Myocyte (in vitro differentiated cells): ENCODE measurements around the gene BCO1. TPM values are rescaled to one million over a fixed set of nuclear protein-coding genes. Genes with fewer than 3 reads are reported as not detected.

Experiments used
- DNase-seq: peaks from one replicate; pipeline ENCODE4 v3.0.0-alpha.2; 2012; ENCODE audit warnings: low read depth
- total RNA-seq: library from RNA; depleted of rRNA; stranded (reverse); fragments of >200 nt; gene quantifications from 2 replicates; pipeline ENCODE4 v1.2.3, GENCODE V29; 2014

BCO1 gene
- total RNA-seq, 1 donor from 2014 or later: not detected

DNA sequence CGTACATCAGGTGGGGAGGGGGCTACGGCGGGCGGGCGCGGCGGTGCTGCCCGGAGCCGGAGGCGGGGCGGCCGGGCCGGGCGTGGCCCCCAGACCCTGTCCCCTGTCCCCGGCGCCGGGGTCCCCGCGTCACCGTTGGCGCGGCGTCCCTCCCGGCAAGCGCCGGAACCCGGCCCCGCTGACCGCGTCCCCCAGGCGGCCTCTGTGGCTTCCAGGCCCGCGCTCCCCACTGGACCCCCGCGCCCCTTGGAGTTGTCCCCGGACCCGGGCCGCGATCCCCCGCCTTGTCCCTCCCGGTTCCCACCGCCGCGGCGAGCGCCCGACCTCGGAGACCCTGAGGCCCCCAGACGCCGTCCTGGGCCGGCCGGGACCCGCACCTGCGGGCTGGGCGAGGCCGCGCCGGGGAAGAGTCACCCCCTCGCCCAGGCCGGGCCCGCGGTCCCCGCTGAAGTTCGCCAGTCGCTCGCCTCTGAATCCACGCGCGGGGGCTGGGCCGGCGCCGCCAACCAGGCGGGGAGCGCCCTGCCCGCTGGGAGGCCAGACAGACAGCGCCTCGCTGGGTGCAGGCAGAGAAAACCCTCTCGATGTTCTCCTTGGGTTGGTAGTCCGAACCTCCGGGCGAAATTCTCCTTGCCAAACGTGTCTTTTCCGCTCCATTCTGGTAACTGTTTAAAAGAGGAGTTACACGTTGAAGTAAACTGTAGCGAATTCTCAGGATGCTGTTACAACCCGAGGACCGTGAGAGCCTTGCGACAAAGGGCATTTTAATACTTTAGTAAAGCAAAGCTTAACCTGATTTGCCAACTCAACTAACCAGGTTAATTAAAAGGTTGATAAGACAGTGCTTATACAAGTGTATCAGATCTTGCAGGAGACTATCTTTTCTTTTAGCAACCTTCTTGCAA, 77.0 kb downstream of the BCO1 start:
- peak; percentile 66 for DNase-seq

DNA sequence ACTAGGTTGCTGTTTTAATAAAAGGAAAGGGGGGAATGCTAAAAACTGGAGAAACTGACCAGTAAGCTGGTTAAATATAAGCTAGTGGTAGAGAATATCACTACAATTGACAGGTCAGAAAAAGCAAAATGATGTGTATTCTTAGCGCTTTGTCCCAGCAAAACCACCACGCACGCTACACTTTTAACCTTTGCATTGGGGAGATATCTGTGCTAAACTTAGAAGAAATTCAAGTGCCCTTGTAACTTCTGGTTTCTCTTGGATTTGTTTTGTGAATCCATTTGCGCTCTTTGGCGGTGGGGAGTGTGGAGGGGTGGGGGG, 77.6 kb downstream of the BCO1 start:
- no peak for DNase-seq

DNA sequence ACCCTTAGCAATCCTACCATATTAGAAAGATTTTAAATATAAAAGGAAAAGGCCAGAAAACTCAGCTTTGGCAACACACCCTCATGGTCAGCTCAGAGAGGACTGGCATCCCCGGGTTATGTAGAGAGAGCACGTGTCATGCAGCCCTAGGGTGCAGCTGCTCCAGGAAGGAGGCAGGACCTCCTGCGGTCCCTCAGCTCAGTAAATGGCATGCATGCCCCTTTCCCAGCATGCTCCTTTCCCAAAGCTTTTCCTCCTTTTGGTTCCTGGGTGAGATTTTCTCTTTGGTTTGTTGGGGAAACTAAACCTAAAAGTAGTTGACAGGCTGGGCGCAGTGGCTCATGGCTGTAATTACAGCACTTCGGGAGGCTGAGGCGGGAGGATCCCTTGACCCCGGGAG, 80.2 kb downstream of the BCO1 start:
- DNase-seq: peak; percentile 20

- peak; percentile 18 for DNase-seq
Observed at GRCh38 chr16:81319221-81319912, 80.9 kb downstream of the BCO1 start.

DNA sequence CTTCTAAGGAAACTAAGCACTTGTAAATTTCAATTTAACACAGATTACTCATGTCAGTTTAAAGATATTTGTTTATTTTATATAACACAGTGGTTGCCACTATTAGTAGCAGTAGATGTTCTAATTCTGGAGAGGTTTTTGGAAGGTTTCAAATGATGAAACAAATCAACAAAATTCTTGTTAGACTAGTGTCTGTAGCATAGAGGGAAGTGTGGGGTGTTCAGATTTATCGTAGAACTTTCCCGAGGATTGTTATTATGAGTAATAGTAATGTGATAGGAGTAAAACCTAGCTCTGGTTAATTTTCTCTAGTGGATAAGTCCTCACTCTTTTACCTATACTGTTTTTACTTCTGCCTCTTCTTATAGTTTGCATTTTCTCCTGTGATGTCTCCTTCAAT, 82.5 kb downstream of the BCO1 start:
- DNase-seq: no peak

GRCh38 chr16:81321536-81321935, 83.0 kb downstream of the BCO1 start:
- DNase-seq: no peak

- DNase-seq: peak; percentile 13
Observed at GRCh38 chr16:81324808-81325207, 86.3 kb downstream of the BCO1 start.

GRCh38 chr16:81327011-81327410, 88.5 kb downstream of the BCO1 start:
- DNase-seq: no peak

- no peak for DNase-seq
Observed at GRCh38 chr16:81327447-81328196, 89.1 kb downstream of the BCO1 start.

GRCh38 chr16:81329947-81330346, 91.5 kb downstream of the BCO1 start:
- no peak for DNase-seq

GRCh38 chr16:81333356-81333755, 94.9 kb downstream of the BCO1 start:
- DNase-seq: no peak

- no peak for DNase-seq
Observed at GRCh38 chr16:81335669-81336068, 97.2 kb downstream of the BCO1 start.

GRCh38 chr16:81337097-81337496, 98.6 kb downstream of the BCO1 start:
- DNase-seq: no peak

Other genes with a start within 250 kb of the BCO1 start
- 79.0 and 95.9 TPM in 2 replicates for gene CMC2, start 231.8 kb upstream of the BCO1 start, total RNA-seq
- gene CENPN, start 231.5 kb upstream of the BCO1 start, total RNA-seq: 10.6 and 10.8 TPM in 2 replicates
- 44.7 and 55.6 TPM in 2 replicates for gene ATMIN, start 202.8 kb upstream of the BCO1 start, total RNA-seq
- 1.0 and 1.9 TPM in 2 replicates for gene C16orf46, start 161.5 kb upstream of the BCO1 start, total RNA-seq
- gene GCSH, start 142.3 kb upstream of the BCO1 start, total RNA-seq: 43.5 and 48.6 TPM in 2 replicates
- 10.3 and 12.0 TPM in 2 replicates for gene GAN, start 76.3 kb downstream of the BCO1 start, total RNA-seq
- gene CMIP, start 206.1 kb downstream of the BCO1 start, total RNA-seq: 13.5 and 20.0 TPM in 2 replicates